HG02623 (cell line): ENCODE data around the gene CNIH3.
"Not testable (repeated sequence)": the region's sequence is repeated elsewhere in the genome, so short reads cannot be mapped to it uniquely, and the experiment has no call there.

Experiments
- ATAC-seq: cut with Tn5 transposase; IDR thresholded peaks from one replicate; pipeline ENCODE4 v1.9.1; 2021; ENCODE audit warnings: moderate library complexity; ENCODE audit not compliant: unreplicated experiment

The CNIH3 gene

GRCh38 chr1:224684979-224685425 lies 68.9 kb downstream of the CNIH3 start:
- no peak for ATAC-seq

DNA sequence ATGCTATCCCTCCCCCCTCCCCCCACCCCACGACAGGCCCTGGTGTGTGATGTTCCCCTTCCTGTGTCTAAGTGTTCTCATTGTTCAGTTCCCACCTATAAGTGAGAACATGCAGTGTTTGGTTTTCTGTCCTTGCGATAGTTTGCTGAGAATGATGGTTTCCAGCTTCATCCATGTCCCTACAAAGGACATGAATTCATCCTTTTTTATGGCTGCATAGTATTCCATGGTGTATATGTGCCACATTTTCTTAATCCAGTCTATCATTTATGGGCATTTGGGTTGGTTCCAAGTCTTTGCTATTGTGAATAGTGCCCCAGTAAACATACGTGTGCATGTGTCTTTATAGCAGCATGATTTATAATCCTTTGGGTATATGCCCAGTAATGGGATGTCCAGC lies 70.0 kb downstream of the CNIH3 start:
- not testable (repeated sequence) for ATAC-seq

DNA sequence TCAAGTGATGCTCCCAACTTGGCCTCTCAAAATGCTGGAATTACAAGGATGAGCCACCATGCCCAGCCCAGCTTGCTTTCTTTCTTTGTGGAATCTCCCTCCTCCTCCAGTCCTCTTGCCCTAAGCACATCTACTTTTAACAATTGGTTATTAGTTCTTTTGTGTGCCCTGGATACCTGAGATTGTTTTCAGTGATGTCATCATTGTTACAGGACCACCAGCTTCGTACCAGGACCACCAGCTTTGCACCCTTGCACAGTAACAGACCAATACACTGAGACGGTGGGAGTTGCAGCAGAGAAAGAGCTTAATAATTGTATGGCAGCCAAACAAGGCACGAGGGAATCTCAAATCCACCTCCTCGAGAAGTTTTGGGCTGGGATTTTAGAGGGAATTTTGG lies 71.3 kb downstream of the CNIH3 start:
- ATAC-seq: no peak

GRCh38 chr1:224689374-224689773 lies 73.3 kb downstream of the CNIH3 start:
- no peak for ATAC-seq

GRCh38 chr1:224690576-224690975 lies 74.5 kb downstream of the CNIH3 start:
- ATAC-seq: no peak

DNA sequence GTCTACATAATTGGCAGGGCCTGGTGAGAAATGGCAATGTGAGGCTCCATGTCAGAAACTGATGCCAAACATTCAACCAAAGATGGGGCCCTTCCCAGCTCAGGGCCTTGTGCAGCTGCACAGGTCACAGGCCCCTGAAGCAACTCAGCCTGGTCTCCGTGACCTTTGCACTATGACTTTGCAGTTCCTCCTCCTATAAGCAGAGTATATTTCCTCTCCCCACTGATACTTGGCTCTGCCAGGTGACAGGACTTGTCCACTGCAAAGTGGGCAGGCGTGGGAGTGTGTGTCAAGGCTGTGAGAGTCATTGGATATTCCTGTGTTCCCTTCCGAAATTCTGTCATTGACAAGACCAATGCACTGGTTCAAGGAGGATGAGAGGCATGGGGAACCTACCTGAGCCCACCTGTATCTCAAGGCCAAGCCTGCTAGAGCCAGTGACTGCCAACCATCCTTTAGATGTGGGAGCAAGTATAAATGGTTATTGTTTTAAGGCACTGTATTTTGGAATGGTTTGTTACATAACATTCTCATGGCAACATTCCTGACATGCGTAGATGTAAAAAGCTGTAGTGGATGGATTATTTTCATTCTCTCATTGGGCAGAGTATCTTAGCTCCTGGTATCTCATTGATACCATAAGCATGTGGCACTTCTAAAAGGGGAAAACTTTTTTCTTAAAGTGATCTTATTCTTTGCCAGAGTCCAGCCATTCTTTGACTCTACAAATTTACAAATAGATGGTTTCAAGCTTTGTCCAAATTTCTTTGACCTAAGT lies 75.2 kb downstream of the CNIH3 start:
- no peak for ATAC-seq

DNA sequence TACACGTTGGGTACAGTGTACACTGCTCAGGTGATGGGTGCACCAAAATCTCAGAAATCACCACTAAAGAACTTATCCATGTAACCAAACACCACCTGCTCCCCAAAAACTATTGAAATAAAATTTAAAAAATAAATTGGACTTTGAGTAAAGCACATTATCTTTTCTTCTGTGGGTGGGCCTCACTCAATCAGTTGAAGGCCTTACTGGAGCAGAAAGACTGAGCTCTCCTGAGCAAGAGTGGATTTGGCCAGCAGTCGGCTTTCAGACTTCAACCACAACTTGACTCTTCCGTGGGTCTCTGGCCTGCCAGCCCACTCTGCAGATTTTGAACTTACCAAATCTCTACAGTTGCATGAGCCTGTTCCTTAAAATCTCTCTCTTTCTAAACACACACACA lies 78.9 kb downstream of the CNIH3 start:
- no peak for ATAC-seq

DNA sequence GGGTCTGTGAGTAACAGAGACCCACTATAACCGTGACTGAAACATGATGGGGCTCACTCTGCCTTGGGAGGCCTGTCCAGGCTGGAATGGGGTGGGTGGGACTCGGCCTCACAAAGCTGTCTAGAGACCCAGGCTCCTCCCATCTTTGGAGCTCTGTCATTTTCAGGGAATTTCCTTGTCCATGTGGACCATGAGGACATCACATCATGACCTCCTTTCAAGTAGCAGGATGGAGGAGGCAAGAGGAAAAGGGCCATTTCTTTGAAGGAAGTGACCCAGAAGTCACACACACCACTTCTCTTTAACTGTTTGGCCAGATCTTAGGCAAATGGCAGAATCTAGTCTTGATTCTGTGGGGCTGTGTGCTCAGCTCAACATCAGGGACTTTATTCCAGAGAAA lies 79.9 kb downstream of the CNIH3 start:
- ATAC-seq: no peak

DNA sequence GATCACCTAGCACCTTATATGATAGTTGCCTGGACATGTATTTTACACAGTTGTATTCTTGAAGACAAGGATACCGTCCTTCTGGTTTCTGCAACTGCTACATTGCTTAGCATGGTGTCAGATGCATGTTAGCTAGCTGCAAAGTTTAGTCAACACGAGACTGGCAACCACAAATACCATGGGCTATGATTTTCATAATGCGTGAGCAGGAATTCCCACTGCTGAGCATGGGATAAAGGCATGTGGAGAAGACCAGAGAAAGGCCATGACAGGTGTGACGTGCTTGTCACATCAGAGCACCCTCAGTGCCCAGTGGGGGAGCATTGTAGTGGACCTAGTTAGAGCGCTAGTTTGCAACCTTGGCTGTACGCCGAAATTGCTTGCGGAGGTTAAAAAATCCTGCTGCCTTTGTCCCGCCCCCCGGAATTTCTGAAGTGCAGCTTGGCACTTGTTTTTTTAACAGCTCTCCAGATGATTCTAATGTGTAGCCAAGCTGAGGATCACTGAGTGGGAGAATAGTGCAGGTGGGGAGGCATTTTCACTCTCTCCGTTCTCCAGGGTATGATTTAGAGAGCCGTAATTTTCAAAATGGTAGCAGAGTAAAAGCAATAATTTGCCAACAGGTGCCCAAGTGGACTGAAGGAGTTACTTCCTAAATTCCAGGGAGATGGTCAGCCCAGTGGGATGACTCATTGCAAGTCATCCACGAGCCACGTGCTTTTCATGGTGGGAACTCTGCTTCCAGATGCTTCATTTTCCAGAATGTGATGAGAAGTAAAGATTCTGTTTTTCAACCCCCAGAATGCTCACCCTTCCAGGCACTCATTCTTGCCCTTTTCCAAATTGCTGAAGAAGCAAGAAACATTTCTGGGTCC lies 81.0 kb downstream of the CNIH3 start:
- no peak for ATAC-seq

DNA sequence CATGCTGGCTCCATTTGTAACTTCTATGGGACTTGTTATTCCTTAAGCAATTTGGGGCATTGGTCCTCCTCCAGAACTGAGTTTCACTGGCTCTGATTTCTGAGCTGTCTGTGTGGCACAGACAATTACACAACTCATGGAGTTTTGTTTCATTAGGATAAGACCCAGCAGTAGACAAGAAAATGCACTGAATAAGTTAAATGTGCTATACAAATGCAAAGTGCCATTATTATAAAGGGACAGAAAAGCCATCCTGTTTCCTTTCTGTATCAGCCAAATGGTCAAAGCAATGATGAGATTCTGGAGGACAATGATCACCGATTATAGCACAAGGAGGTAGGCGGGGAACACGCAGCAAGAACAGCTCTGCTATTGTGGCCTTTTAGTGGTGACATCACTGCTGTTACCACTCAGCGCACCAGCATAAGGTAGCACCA lies 81.9 kb downstream of the CNIH3 start:
- no peak for ATAC-seq

- peak; percentile 70 for ATAC-seq
Measured at GRCh38 chr1:224700918-224701531, 84.9 kb downstream of the CNIH3 start.

GRCh38 chr1:224703702-224704101 lies 87.6 kb downstream of the CNIH3 start:
- ATAC-seq: no peak

- no peak for ATAC-seq
Measured at GRCh38 chr1:224704107-224704735, 88.1 kb downstream of the CNIH3 start.

- no peak for ATAC-seq
Measured at GRCh38 chr1:224705578-224705977, 89.5 kb downstream of the CNIH3 start.

DNA sequence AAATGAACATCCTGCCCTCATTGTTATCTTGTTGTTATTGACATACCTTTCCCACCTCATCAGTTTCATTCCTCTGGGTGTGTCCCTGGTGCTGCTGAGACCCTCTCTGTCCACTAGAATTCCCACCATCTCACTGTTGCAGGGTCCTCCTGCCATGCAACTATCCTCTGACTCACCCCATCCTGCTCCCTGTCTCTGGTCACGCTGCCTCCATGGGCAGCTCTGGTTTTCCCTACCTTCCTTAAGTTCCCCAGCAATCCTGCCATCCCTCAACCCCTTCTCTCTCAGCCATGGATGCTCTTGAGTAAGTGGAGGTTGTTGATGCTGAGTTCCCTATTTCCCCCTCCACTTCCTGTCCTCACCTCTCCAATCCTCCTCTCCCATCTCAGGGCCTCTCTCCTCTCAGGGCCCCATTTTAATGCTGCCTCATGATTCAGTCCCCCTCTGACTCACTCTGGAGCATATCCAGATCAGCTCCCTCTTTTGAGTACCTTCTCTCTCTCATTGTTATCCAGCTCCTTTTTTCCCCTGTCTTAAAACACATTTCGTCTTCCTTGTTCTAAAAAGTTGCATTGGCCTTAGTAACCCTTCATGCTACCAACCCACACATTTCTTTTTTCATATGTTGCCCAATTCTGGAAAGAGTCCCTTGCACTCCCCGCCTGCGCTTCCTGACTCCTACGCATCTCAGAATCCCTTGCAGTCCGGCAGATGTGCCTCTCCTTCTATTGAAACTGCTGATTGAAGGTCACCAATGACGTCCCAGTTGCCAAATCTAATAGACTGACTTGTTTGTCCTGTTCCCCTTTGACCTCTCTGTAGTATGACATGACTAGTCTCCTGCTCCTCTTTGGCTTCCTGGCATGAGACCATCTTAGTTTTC lies 92.0 kb downstream of the CNIH3 start:
- ATAC-seq: no peak

GRCh38 chr1:224710196-224710595 lies 94.1 kb downstream of the CNIH3 start:
- ATAC-seq: no peak

DNA sequence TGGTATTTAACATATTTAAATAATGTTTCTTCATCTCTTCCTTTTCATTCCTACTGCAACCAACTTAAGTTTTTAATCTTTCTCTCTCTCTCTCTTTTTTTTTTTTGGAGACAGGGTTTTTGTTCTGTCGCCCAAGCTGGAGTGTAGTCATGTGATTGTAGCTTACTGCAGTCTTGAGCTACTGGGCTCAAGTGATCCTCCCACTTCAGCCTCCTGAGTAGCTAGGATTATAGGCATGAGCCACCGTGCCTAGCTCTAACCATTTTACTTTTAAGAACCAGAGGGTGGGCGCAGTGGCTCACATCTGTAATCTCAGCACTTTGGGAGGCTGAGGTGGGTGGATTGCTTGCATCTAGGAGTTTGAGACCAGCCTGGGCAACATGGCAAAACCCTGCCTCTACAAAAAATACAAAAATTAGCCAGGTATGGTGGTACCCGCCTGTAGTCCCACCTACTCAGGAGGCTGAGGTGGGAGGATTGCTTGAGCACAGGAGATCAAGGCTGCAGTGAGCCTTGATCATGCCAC lies 95.2 kb downstream of the CNIH3 start:
- not testable (repeated sequence) for ATAC-seq

GRCh38 chr1:224711876-224712275 lies 95.8 kb downstream of the CNIH3 start:
- ATAC-seq: no peak

- ATAC-seq: no peak
Measured at GRCh38 chr1:224713228-224713627, 97.1 kb downstream of the CNIH3 start.

GRCh38 chr1:224714553-224714952 lies 98.4 kb downstream of the CNIH3 start:
- no peak for ATAC-seq
